ENCODE measurements around the gene RGL1. TPM values are rescaled to one million over a fixed set of nuclear protein-coding genes. Genes with fewer than 3 reads are reported as not detected.

The RGL1 gene
- polyA plus RNA-seq, 5 donors: 35.2 to 44.1 (median 41.1) TPM

DNA sequence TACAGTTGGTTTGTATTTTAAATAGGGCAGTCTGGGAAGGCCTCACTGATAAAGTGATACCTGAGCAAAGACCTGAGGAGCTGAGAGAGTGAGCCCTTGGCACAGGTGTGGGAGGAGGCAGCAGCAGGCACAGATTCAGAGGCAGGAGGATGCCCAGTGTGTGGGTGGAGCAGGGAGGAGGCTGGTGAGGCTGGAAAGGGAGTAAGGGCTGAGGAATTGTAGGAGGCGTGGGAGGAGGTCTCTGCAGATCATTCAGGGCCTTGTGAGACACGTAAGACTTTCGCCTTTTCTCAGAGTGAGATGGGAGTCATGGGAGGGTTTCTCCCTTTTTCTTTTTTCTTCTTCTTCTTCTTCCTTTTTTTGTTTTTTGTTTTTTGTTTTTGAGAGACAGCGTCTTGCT is 58.0 kb downstream of the RGL1 start:
- no peak for DNase-seq

GRCh38 chr1:183863852-183864251 is 58.9 kb downstream of the RGL1 start:
- no peak for DNase-seq

- DNase-seq: no peak
Observed at GRCh38 chr1:183864611-183865010, 59.7 kb downstream of the RGL1 start.

DNA sequence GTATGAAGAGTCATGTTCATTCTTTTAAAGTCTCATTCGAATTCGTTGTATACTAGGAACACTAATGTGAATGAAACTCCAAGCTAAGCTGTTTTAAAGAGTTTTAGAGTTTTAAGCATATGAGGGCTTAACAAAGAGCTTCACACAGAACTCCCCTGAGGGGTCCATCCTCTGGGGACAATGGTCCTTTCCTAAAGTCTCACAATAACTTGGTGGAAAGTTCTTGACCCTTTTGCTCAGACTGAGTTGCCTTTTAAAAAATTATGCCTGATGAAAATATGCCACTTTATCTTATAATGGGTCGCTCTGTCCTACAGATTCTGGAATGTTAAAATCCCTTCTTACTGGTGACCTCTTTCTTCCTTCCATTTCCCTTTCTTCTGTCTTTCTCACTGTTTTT is 64.3 kb downstream of the RGL1 start:
- no peak for DNase-seq

GRCh38 chr1:183869664-183870063 is 64.7 kb downstream of the RGL1 start:
- DNase-seq: no peak

DNA sequence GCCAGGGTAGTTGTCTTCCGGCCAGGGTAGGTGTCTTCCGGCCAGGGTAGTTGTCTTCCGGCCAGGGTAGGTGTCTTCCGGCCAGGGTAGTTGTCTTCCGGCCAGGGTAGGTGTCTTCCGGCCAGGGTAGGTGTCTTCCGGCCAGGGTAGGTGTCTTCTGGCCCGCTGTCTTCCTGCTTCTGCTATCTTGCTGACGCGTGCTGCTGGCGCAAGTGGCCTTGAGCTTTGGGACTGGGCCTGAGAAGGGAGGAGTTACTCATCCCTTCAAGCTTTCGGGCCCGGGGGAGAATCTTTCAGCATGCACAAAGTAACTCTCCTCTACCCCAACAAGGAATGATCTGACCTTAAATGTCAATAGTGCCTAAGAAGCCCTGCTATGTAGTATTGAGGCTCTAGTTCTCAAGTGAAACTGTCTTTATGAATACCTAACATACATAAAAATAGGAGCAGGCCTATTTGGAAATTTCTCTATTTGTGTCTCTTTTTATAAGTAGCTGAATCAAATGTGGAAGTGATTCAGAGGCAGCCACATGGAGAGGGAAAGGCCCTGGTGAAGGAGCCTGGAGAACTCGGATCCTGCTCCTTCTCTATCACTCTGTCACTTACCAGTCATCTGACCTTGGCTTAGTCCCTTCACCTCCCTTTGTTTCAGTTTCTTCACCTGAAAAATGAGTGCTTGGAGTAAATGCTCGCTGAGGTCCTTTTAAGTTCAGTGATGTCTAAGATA is 65.6 kb downstream of the RGL1 start:
- no peak for DNase-seq

GRCh38 chr1:183871142-183871541 is 66.2 kb downstream of the RGL1 start:
- no peak for DNase-seq

DNA sequence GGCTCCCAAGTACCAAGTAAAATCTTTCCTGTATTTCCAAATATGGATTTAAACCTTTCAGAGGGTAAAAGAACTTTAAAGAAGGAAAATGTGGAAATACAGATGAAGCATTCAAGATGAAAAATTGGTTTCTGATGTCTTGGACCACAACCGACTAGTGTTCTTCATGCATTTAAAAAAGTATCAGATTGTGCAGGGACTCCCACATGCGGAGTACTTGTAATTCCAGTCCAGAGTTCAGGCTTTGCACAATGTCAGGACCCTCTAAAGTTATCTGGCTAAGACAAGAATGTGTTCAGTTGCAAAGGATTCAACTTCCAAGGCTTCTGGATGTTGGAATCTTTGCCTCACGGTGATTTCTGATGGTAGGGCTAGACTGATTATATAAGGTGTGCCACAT is 66.7 kb downstream of the RGL1 start:
- DNase-seq: no peak

GRCh38 chr1:183872403-183872802 is 67.5 kb downstream of the RGL1 start:
- DNase-seq: no peak

- DNase-seq: no peak
Observed at GRCh38 chr1:183873642-183874041, 68.7 kb downstream of the RGL1 start.

DNA sequence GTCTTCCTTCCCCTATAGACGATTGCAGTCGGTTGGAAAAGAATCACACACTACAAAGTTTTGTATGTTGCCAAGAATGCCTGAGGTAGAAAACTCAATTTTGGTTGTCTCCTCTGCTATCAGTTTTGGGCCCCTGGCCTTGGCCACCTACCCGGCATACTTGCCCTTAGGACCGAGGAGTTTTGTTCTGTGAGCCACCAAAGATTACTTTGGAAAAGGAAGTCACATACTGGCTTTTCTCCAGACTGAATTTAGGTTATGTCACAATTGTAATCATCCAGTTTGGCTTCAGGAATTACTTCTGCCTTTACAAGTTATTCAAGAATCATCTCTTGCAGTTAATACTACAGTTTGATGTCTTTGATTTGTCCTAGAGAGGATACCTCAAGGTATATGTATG is 71.4 kb downstream of the RGL1 start:
- no peak for DNase-seq

- DNase-seq: peak in 1 of 2 donors; percentile 51
Observed at GRCh38 chr1:183877053-183877720, 72.3 kb downstream of the RGL1 start.

DNA sequence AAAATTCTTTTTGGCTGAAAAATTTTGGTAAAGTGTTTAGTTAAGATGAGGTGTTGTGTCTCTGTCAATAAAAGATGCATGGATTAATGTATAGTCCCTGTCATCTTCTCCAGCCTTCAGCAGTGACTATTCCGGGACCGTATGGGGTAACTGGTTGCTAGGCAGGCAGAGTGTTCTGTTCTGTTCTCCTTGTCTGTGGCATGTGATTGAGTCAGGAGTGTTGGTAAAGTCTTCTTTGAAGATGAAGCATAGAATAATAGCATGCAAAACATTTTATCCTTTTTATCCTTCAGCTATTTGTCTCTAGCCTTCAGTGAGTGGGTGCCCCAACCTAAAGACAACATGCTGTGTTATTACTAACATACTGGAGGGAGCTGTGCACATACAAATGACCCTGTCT is 74.6 kb downstream of the RGL1 start:
- DNase-seq: no peak

GRCh38 chr1:183879966-183880365 is 75.0 kb downstream of the RGL1 start:
- no peak for DNase-seq

GRCh38 chr1:183880531-183881243 is 75.8 kb downstream of the RGL1 start:
- DNase-seq: no peak

GRCh38 chr1:183881387-183882131 is 76.6 kb downstream of the RGL1 start:
- peak; percentile 83 to 87 for DNase-seq

- DNase-seq: no peak
Observed at GRCh38 chr1:183882335-183883167, 77.6 kb downstream of the RGL1 start.

DNA sequence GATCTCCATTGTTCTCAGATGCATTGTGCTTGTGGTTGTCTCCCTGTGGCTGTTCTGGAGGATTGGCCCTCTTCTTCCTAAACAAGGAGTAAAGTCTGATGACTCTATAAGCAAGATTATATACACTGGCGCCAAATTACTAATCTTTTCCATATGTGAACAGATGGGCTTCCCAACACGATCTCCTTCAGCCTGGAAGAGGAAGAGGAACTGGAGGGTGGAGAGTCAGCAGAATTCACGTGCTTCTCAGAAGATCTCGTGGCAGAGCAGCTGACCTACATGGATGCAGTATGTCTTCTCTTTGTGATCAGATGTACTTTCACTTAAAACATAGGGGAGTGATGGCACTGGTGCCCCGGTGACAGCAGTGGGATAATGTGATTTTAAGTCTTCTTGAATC is 78.7 kb downstream of the RGL1 start:
- no peak for DNase-seq

- DNase-seq: no peak
Observed at GRCh38 chr1:183884526-183884925, 79.6 kb downstream of the RGL1 start.

GRCh38 chr1:183885142-183885735 is 80.3 kb downstream of the RGL1 start:
- no peak for DNase-seq
